ENCODE data around the gene EIF2B5.
"Not testable (repeated sequence)": the region's sequence is repeated elsewhere in the genome, so short reads cannot be mapped to it uniquely, and the experiment has no call there.

The EIF2B5 gene

GRCh38 chr3:184145751-184146270 is 10.7 kb downstream of the EIF2B5 start:
- no peak for DNase-seq (ENCODE audit: low read depth in 2 of 2)

DNA sequence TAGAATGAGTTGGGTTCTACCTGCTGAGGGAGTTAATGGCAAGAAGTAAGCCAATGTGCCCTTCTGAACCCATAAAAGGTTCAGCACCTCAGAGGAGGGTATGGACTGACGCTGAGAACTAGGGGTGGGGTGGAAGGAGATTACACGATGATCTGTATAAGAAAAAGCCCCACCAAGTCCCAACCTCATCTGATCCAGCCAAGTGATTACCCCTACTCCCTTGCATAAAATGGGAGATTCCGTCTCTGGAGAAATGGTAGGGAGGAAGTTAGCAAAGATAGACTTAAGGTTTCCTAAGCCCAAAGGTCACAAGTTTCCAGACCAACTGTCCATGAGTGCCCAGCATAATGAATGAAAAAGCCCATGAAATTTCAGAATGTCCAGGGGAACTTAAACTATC is 12.9 kb downstream of the EIF2B5 start:
- no peak for DNase-seq (ENCODE audit: low read depth in 2 of 2)

DNA sequence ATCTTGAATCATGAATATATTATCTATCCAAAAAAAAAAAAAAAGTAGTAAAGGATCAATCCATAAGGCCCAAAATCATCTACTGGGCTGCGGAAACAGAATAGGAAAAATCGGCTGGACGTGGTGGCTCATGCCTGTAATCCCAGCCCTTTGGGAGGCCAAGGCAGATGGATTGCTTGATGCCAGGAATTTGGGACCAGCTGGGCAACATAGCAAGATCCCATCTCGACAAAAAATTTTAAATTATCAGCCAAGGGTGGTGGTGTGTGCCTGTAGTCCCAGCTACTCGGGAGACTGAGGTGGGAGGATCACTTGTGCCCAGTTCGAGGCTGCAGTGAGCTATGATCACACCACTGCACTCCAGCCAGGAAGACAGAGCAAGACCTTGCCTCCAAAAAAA is 14.0 kb downstream of the EIF2B5 start:
- DNase-seq (ENCODE audit: low read depth in 2 of 2) = no peak

DNA sequence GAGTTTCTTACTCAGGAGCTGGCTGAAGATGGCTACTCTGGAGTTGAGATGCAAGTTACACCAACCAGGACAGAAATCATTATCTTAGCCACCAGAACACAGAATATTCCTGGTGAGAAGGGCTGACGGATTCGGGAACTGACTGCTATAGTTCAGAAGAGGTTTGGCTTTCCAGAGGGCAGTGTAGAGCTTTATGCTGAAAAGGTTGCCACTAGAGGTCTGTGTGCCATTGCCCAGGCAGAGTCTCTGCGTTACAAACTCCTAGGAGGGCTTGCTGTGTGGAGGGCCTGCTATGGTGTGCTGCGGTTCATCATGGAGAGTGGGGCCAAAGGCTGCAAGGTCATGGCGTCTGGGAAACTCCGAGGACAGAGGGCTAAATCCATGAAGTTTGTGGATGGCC is 14.6 kb downstream of the EIF2B5 start:
- DNase-seq (ENCODE audit: low read depth in 2 of 2) = not testable (repeated sequence)

GRCh38 chr3:184154885-184155643 is 19.9 kb downstream of the EIF2B5 start, which contains the start of gene DVL3:
TSS of gene DVL3 (plus strand) at chr3:184155377. CDS start at chr3:184155636, 259 bp downstream.
- peak in 1 of 2 donors; percentile 25 for DNase-seq (ENCODE audit: low read depth in 2 of 2)

- peak in 1 of 2 donors; percentile 38 for DNase-seq (ENCODE audit: low read depth in 2 of 2)
Measured at GRCh38 chr3:184155644-184156521, 20.7 kb downstream of the EIF2B5 start.

DNA sequence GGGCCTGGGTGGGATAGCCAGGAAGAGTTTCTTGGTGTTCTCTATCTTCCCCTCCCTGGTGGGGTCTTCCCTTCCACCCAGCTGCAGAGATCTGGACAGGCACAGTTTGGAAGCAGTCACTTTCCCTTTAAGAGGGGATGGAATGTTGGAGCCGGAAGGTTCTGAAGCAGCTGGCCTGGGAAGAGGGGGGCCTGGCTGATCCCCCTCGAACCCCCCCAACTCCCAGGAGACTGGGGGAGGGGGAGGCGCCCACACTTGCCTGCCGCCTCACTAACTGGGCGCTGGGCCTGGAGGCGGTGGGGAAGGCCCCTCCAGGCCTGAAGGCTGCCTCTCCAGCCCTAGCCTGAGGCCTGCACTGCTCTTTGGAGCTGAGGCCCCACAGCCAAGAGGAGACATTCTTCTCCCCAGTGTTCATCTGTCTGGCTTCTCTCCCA is 21.4 kb downstream of the EIF2B5 start:
- no peak for DNase-seq (ENCODE audit: low read depth in 2 of 2)

DNA sequence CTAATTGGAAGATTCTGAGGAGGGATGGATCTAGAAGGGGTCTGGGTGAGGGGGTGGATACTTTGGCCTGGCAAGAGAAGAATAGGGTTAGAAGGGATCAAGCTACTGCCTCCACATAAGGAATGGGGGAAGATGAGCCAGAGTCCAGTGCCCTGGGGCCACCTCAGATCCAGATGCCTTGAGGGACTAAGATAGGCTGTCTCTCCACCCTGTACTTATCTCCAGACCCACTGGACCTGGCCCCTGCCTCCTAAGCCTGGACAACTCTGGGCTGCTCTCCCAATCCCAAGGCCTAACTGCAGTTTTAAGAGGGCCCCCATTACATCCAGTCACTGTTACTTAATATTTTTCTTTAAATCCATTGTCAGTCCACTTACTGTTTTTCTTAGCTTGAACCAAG is 22.0 kb downstream of the EIF2B5 start:
- no peak for DNase-seq (ENCODE audit: low read depth in 2 of 2)

- DNase-seq (ENCODE audit: low read depth in 2 of 2) = no peak
Measured at GRCh38 chr3:184158404-184158803, 23.2 kb downstream of the EIF2B5 start.

DNA sequence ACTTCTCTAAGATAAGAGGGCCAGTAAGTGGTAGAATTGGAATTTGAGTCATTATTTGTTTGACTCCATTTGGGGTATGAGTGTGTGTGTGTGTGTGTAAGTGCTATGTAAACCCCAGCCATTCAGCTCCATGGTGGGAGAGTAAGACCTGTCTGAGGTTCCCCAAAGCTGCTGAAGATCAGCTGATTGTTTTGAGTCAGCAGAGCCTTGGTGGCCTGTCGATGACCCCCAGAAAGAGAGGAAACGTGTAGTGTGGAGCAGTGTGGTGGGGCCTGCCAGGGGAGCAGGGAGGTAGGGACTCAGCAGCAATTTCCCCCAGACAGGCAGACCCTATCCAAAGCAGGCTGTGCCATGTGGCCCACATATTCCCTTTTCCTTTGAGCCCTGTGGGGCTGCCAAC is 25.3 kb downstream of the EIF2B5 start:
- DNase-seq (ENCODE audit: low read depth in 2 of 2) = no peak

DNA sequence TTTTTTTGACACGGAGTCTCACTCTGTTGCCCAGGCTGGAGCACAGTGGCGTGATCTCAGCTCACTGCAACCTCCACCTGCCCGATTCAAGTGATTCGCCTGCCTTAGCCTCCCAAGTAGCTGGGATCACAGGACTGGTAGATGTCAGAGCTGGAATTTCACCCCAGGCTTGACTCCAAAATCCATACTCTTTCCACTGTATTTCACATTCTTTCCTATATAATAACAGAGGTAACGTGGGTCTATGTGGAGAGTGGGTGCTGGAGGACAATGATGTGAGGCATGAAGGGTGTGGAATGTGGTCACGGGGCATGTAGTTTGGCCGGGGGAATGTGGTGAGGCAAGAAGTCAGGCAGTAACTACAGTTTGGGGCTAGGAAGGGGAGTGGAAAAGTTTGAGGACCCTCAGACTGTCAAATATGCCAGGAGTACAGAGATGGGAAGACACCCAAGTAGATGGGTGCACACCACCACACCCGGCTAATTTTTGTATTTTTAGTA is 27.5 kb downstream of the EIF2B5 start:
- not testable (repeated sequence) for DNase-seq (ENCODE audit: low read depth in 2 of 2)

- DNase-seq (ENCODE audit: low read depth in 2 of 2) = no peak
Measured at GRCh38 chr3:184164648-184165330, 29.6 kb downstream of the EIF2B5 start.

- DNase-seq (ENCODE audit: low read depth in 2 of 2) = no peak
Measured at GRCh38 chr3:184165543-184165942, 30.4 kb downstream of the EIF2B5 start.

DNA sequence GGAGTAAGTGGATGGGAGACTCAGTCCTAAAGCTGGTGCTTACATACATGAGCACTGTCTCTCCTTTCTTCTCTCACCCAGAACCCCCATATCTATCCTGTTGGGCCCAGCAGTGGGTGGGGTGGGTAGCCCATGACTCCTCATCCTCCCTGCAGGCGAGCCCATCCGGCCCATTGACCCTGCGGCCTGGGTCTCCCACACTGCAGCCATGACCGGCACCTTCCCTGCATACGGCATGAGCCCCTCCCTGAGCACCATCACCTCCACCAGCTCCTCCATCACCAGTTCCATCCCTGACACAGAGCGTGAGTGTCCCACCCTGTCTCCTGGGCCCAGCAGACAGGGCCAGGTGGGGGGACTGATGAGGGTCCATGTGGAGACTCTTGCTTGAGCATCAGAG is 31.5 kb downstream of the EIF2B5 start:
- DNase-seq (ENCODE audit: low read depth in 2 of 2) = no peak

- no peak for DNase-seq (ENCODE audit: low read depth in 2 of 2)
Measured at GRCh38 chr3:184167786-184168185, 32.6 kb downstream of the EIF2B5 start.

GRCh38 chr3:184168363-184169120 is 33.4 kb downstream of the EIF2B5 start:
- DNase-seq (ENCODE audit: low read depth in 2 of 2) = no peak

DNA sequence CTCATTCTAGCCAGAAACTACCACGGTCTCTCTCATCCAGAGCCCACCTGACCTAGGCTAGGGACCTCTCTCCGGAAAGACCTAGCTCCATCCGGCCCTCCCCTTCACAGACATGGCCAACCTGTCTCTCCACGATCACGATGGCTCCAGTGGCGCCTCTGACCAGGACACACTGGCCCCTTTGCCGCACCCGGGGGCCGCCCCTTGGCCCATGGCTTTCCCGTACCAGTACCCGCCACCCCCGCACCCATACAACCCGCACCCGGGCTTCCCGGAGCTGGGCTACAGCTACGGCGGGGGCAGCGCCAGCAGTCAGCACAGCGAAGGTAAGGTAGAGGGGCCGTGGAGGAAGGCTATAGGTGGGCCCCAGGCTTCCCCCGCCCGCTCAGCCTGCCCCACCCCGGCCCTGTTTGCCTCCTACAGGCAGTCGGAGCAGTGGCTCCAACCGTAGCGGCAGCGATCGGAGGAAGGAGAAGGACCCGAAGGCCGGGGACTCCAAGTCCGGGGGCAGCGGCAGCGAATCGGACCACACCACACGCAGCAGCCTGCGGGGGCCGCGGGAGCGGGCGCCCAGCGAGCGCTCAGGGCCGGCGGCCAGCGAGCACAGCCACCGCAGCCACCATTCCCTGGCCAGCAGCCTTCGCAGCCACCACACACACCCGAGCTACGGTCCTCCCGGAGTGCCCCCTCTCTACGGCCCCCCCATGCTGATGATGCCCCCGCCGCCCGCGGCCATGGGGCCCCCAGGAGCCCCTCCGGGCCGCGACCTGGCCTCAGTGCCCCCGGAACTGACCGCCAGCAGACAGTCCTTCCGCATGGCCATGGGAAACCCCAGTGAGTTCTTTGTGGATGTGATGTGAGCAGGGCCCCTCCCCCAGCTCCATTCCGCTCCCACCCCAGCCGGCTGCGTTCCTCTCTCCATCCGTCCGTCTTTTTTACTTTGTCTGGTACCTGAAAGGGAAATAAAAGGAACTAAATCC is 35.0 kb downstream of the EIF2B5 start:
- DNase-seq (ENCODE audit: low read depth in 2 of 2) = no peak

GRCh38 chr3:184171562-184171961 is 36.4 kb downstream of the EIF2B5 start:
- DNase-seq (ENCODE audit: low read depth in 2 of 2) = no peak

- DNase-seq (ENCODE audit: low read depth in 2 of 2) = no peak
Measured at GRCh38 chr3:184172681-184173373, 37.7 kb downstream of the EIF2B5 start.

Data from stimulated activated CD4-positive, alpha-beta T cell treated with anti-CD3 and anti-CD28 coated beads, Interleukin-15, amount 100 ng/mL, for 48 hours (primary cell).